AG04449 (cell line): ENCODE results near the gene RANBP9.

Experiments used
- CTCF ChIA-PET: fragments of 350-600 bp; formaldehyde crosslinking; extraction: SDS; loops from one replicate; lab custom pipeline; 2021; ENCODE audit warnings: antibody characterized with exemption; lab: Yijun Ruan, JAX
- POLR2A ChIA-PET: fragments of 400-600, 350-600 bp; formaldehyde crosslinking; extraction: SDS; loops from one replicate; lab custom pipeline; 2020; ENCODE audit warnings: antibody characterized with exemption, inconsistent platforms; lab: Yijun Ruan, JAX
- DNase-seq: peaks from one replicate; pipeline ENCODE4 v3.0.0-alpha.2; 2010; ENCODE audit warnings: low read depth, low spot score
- H3K4me3 ChIP-seq: 2 replicates; pipeline ENCODE4 v1.5.1; 2011; ENCODE audit warnings: low read depth, mild to moderate bottlenecking, control low read depth, low read length
- TF ChIP-seq, protein P1 (sequence below): IDR thresholded peaks from one replicate; pipeline ENCODE4 v1.5.1; 2011; ENCODE audit warnings: mild to moderate bottlenecking, moderate library complexity, low read length, control low read depth, inconsistent platforms; ENCODE audit not compliant: insufficient read depth; ENCODE audit errors: missing control alignments

The RANBP9 gene

DNA sequence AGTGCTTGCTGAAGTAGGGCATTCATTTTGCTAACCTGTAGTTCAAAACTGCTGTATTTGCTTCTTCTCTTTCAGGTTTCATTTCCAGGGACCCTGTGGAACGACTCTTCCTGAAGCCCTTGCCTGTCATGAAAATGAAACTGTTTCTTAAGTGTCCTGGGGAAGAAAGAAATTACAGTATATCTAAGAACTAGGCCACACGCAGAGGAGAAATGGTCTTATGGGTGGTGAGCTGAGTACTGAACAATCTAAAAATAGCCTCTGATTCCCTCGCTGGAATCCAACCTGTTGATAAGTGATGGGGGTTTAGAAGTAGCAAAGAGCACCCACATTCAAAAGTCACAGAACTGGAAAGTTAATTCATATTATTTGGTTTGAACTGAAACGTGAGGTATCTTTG lies 99.9 kb downstream of the RANBP9 start:
- no peak overlapping the region for H3K4me3 ChIP-seq
- ChIA-PET POLR2A (no interaction called here), CTCF (interaction anchor here (1.4 kb wide), 1 partner anchor 280 kb away, joined by 3 read pairs; no protein-coding TSS in a partner anchor)
- DNase-seq, result no peak
- TF ChIP-seq, protein P1, sequence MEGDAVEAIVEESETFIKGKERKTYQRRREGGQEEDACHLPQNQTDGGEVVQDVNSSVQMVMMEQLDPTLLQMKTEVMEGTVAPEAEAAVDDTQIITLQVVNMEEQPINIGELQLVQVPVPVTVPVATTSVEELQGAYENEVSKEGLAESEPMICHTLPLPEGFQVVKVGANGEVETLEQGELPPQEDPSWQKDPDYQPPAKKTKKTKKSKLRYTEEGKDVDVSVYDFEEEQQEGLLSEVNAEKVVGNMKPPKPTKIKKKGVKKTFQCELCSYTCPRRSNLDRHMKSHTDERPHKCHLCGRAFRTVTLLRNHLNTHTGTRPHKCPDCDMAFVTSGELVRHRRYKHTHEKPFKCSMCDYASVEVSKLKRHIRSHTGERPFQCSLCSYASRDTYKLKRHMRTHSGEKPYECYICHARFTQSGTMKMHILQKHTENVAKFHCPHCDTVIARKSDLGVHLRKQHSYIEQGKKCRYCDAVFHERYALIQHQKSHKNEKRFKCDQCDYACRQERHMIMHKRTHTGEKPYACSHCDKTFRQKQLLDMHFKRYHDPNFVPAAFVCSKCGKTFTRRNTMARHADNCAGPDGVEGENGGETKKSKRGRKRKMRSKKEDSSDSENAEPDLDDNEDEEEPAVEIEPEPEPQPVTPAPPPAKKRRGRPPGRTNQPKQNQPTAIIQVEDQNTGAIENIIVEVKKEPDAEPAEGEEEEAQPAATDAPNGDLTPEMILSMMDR, result no peak

DNA sequence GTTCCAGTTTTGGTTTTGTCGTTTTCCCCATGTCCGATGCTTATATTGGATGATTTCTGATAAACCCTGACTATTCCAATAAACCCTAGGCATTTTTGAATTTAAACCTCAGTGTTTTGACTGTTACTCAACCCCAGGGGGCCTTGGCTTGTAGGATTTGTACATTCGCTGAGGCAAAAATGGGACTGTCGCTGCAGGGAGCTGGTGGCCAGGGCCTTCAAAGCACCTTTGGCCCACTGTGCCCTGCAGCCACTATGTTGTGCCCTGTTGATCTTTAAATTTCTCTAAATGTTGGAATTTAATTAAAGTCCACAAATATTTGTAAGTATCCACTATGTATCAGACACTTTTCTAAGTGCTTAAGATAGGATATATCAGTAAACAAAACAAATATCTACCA lies 106.0 kb downstream of the RANBP9 start:
- POLR2A ChIA-PET, result interaction anchor here (1.3 kb wide), 1 partner anchor 9 kb away, joined by 6 read pairs; the partner anchor contains the start of gene NOL7
- H3K4me3 ChIP-seq, result no peak overlapping the region
- CTCF ChIA-PET, result interaction anchor here (2.1 to 3.9 kb wide), 2 partner anchors 9 to 30 kb away, joined by 12 to 19 read pairs; partner anchors contain the start of gene NOL7
- TF ChIP-seq, protein P1, result no peak
- DNase-seq, result no peak

GRCh38 chr6:13604546-13605416 lies 106.9 kb downstream of the RANBP9 start:
- TF ChIP-seq, protein P1, result no peak
- POLR2A ChIA-PET, result no interaction called here
- DNase-seq, result no peak
- CTCF ChIA-PET, result interaction anchor here (1.0 to 3.9 kb wide), 3 partner anchors 10 to 145 kb away, joined by 3 to 19 read pairs (median 12); partner anchors contain the start of gene NOL7
- H3K4me3 ChIP-seq, result no peak overlapping the region

GRCh38 chr6:13604135-13604534 lies 107.5 kb downstream of the RANBP9 start:
- DNase-seq, result no peak
- no peak overlapping the region for H3K4me3 ChIP-seq
- CTCF ChIA-PET, result interaction anchor here (1.0 to 3.9 kb wide), 2 partner anchors 11 to 146 kb away, joined by 3 to 19 read pairs; partner anchors contain the start of gene NOL7
- TF ChIP-seq, protein P1, result no peak
- POLR2A ChIA-PET, result no interaction called here

DNA sequence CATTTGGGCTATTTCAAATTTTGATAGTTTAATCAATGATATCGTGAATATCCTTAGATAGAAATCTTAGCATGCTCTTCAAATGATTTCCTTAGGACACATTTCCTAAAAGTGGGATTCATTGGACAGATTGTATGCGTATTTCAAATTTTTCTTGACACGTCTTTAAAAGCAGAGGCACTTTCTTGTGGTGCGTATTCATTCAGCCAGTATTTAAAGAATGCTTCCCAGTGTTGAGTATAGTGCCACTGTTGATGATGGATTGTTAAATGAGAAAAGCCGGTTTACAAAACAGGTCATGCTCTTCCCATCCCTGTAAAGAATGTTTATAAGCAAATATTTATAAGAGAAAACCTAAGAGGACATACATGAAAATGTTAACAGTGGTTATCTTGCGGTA lies 111.6 kb downstream of the RANBP9 start:
- ChIA-PET POLR2A (no interaction called here), CTCF (interaction anchor here (2.1 kb wide), 1 partner anchor 265 kb away, joined by 6 read pairs; no protein-coding TSS in a partner anchor)
- DNase-seq, result no peak
- TF ChIP-seq, protein P1, result no peak
- H3K4me3 ChIP-seq, result no peak overlapping the region

GRCh38 chr6:13597073-13597472 lies 114.6 kb downstream of the RANBP9 start:
- no peak overlapping the region for H3K4me3 ChIP-seq
- POLR2A ChIA-PET, result no interaction called here
- CTCF ChIA-PET, result interaction anchor here (1.6 kb wide), 1 partner anchor 22 kb away, joined by 6 read pairs; the partner anchor contains the start of gene SIRT5
- TF ChIP-seq, protein P1, result no peak
- DNase-seq, result no peak
